Endothelial cell of umbilical vein (primary cell): ENCODE results near the gene ASB6. TPM values are rescaled to one million over a fixed set of nuclear protein-coding genes. Genes with fewer than 3 reads are reported as not detected.

Experiments
- BruUV-seq: library from RNA; stranded (reverse); fragments of 400-500 nt; replicated peaks from 2 replicates; lab custom pipeline; 2021; lab: Mats Ljungman, UMichigan
- CTCF ChIA-PET: fragments of 300-600, 350-600 bp; sonication (Branson Sonifier 250); formaldehyde crosslinking; loops from one replicate; lab custom pipeline; 2021; ENCODE audit warnings: antibody characterized with exemption, inconsistent platforms; lab: Charles Lee
- POLR2A ChIA-PET: fragments of 300-600, 350-600 bp; sonication (Branson Sonifier 250); formaldehyde crosslinking; loops from one replicate; lab custom pipeline; 2021; ENCODE audit warnings: antibody characterized with exemption, inconsistent platforms; lab: Charles Lee
- DNase-seq: peaks from one replicate; pipeline ENCODE4 v3.0.0-alpha.2; 2011; ENCODE audit warnings: low read depth, low spot score
- FAIRE-seq: peaks from 2 replicates; lab custom pipeline; 2011; peaks lifted over from hg19 to GRCh38; lab: Jason Lieb, UNC
- H2AFZ ChIP-seq: 2 replicates; pipeline ENCODE4 v1.6.0; 2012; ENCODE audit warnings: low read depth, low read length, control low read depth, inconsistent platforms
- H3K27ac ChIP-seq: 2 replicates; pipeline ENCODE4 v1.5.1; 2011; ENCODE audit warnings: low read depth, mild to moderate bottlenecking, control low read depth, low read length, moderate library complexity; ENCODE audit not compliant: insufficient read depth
- H3K27me3 ChIP-seq, 2 experiments: 2 replicates each; pipeline versions ENCODE4 v1.6.0 to v1.6.1; 2011; ENCODE audit warnings: low read length in 2 of 2, mixed read lengths in 1 of 2; ENCODE audit not compliant: control insufficient read depth in 2 of 2, insufficient read depth in 2 of 2
- H3K36me3 ChIP-seq, 2 experiments: 2 replicates in 1 of 2; 3 replicates in 1 of 2; pipeline ENCODE4 v1.5.1; 2011; ENCODE audit warnings: low read length in 2 of 2, mild to moderate bottlenecking in 1 of 2, moderate library complexity in 1 of 2; ENCODE audit not compliant: control insufficient read depth in 2 of 2, insufficient read depth in 2 of 2; ENCODE audit errors: extremely low read depth in 1 of 2
- H3K4me1 ChIP-seq: 3 replicates; pipeline ENCODE4 v1.5.1; 2011; ENCODE audit warnings: mild to moderate bottlenecking, low read length; ENCODE audit not compliant: control insufficient read depth, insufficient read depth; ENCODE audit errors: extremely low read depth
- H3K4me2 ChIP-seq: 2 replicates; pipeline ENCODE4 v1.6.1; 2011; ENCODE audit warnings: low read length, control low read depth, mixed read lengths; ENCODE audit not compliant: insufficient read depth
- H3K4me3 ChIP-seq, 3 experiments: fragments of 200-600 bp in 1 of 3; sonication (generic), shearing (Covaris generic) in 1 of 3; replicated peaks in 1 of 3; 2 replicates each; pipeline ENCODE4 v1.5.1; 2011 to 2016; ENCODE audit warnings: control low read depth in 3 of 3, low read length in 3 of 3, mild to moderate bottlenecking in 2 of 3, inconsistent platforms in 1 of 3, low read depth in 1 of 3, moderate library complexity in 1 of 3; ENCODE audit not compliant: insufficient read depth in 1 of 3
- H3K79me2 ChIP-seq: 2 replicates; pipeline ENCODE4 v1.6.0; 2012; ENCODE audit warnings: low read length, inconsistent platforms; ENCODE audit not compliant: control insufficient read depth, insufficient read depth
- H3K9ac ChIP-seq: replicated peaks from 2 replicates; pipeline ENCODE3; 2011; ENCODE audit warnings: low read length, control low read depth; ENCODE audit not compliant: insufficient read depth; ENCODE audit errors: extremely low read depth
- H3K9me1 ChIP-seq: replicated peaks from 3 replicates; pipeline ENCODE4 v1.6.0; 2011; ENCODE audit warnings: mild to moderate bottlenecking, low read length; ENCODE audit not compliant: control insufficient read depth, insufficient read depth; ENCODE audit errors: extremely low read depth
- H3K9me3 ChIP-seq: replicated peaks from 2 replicates; pipeline ENCODE4 v1.5.1; 2012; ENCODE audit warnings: low read length, inconsistent platforms; ENCODE audit not compliant: control insufficient read depth, insufficient read depth
- H4K20me1 ChIP-seq: replicated peaks from 2 replicates; pipeline ENCODE3; 2011; ENCODE audit warnings: mild to moderate bottlenecking, low read length; ENCODE audit not compliant: control insufficient read depth, insufficient read depth; ENCODE audit errors: extremely low read depth
- CTCF ChIP-seq, 2 donors: IDR thresholded peaks; 1 replicate in 1 of 2; 2 replicates in 1 of 2; pipeline ENCODE4 v1.5.1; 2011; ENCODE audit warnings: low read length in 2 of 2, mild to moderate bottlenecking in 2 of 2, moderate library complexity in 2 of 2, control low read depth in 1 of 2, inconsistent platforms in 1 of 2, low read depth in 1 of 2; ENCODE audit not compliant: insufficient read depth in 1 of 2; ENCODE audit errors: extremely low read depth in 1 of 2
- EZH2 ChIP-seq: IDR thresholded peaks from 2 replicates; pipeline ENCODE4 v1.6.1; 2012; ENCODE audit warnings: borderline replicate concordance, low read depth, mild to moderate bottlenecking, moderate library complexity, low read length, inconsistent platforms; ENCODE audit not compliant: severe bottlenecking
- FOS ChIP-seq: IDR thresholded peaks from 2 replicates; pipeline ENCODE4 v1.6.1; 2011; ENCODE audit warnings: mild to moderate bottlenecking, low read length, moderate library complexity, borderline replicate concordance; ENCODE audit not compliant: insufficient read depth
- GATA2 ChIP-seq: IDR thresholded peaks from 2 replicates; pipeline ENCODE4 v1.7.0; 2011; ENCODE audit warnings: low read depth, mild to moderate bottlenecking, moderate library complexity, mixed read lengths, low read length; ENCODE audit not compliant: insufficient read length, insufficient read depth
- JUN ChIP-seq: IDR thresholded peaks from 2 replicates; pipeline ENCODE4 v1.6.1; 2011; ENCODE audit warnings: borderline replicate concordance, low read depth; ENCODE audit not compliant: insufficient read length, insufficient read depth
- MAX ChIP-seq: IDR thresholded peaks from 2 replicates; pipeline ENCODE4 v1.6.1; 2011; ENCODE audit not compliant: insufficient read depth, insufficient read length
- MYC ChIP-seq: IDR thresholded peaks from one replicate; pipeline ENCODE4 v1.6.1; 2011; ENCODE audit warnings: mild to moderate bottlenecking, low read depth, low read length
- POLR2A ChIP-seq: IDR thresholded peaks from 2 replicates; pipeline ENCODE4 v1.6.1; 2012; ENCODE audit warnings: low read depth, mild to moderate bottlenecking, control low read depth, low read length
- POLR2AphosphoS5 ChIP-seq: IDR thresholded peaks from 2 replicates; pipeline ENCODE4 v1.6.1; 2012; ENCODE audit warnings: low read depth, mild to moderate bottlenecking, control low read depth, low read length, moderate library complexity; ENCODE audit not compliant: insufficient read depth
- dilution Hi-C: fragments of 300-500 bp; cut with MboI; formaldehyde crosslinking; loops from one replicate; pipeline ENCODE4 v1.15.0; 2019; ENCODE audit warnings: low sequenced_read_pairs; ENCODE audit not compliant: extremely low pct_ligation_motif_present
- intact Hi-C: fragments of 100-400 bp; cut with micrococcal nuclease; formaldehyde crosslinking; loops from one replicate; pipeline ENCODE4 v1.10.0; 2022
- polyA plus RNA-seq, 4 experiments: library from polyadenylated mRNA; depleted of rRNA in 3 of 4; stranded (reverse) in 3 of 4; unstranded in 1 of 4; fragments of >200 nt; gene quantifications; 2 replicates each; pipeline versions ENCODE4 v1.2.1 to v1.2.3, GENCODE V29; 2011 to 2012; ENCODE audit warnings: missing spikeins in 1 of 4
- total RNA-seq: library from RNA; stranded (reverse); gene quantifications from 2 replicates; pipeline ENCODE4 v1.2.3, GENCODE V29; 2021

The ASB6 gene
- total and polyA plus RNA-seq, 2 donors (not counting 3 experiments of a cell fraction or from before 2014, with no cell fraction given): 20.3 to 23.8 TPM

GRCh38 chr9:129686736-129687135, 44.8 kb upstream of the ASB6 start:
- CTCF ChIA-PET: interaction anchor here (1.0 kb wide), 1 partner anchor 72 kb away, joined by 3 read pairs; no protein-coding TSS in a partner anchor
- Histone ChIP-seq H3K4me3 (no peak overlapping the region), H3K79me2 (no peaks in the 10 kb centered on the region), H3K36me3 (no peaks in the 10 kb centered on the region), H3K27me3 (no peaks in the 10 kb centered on the region), H3K4me2 (no peak overlapping the region), H2AFZ (no peak overlapping the region), H4K20me1 (no peaks in the 10 kb centered on the region), H3K4me1 (no peaks in the 10 kb centered on the region), H3K9me3 (no peaks in the 10 kb centered on the region), H3K9me1 (no peaks in the 10 kb centered on the region), H3K9ac (no peak overlapping the region), H3K27ac (no peak overlapping the region)
- DNase-seq (no peak), FAIRE-seq (no peak)
- TF ChIP-seq POLR2AphosphoS5: no peak
- dilution Hi-C loops: no loop called here
- intact Hi-C loops: no loop called here
- no TSS peak for BruUV-seq
- POLR2A ChIA-PET: no interaction called here

- Histone ChIP-seq H3K4me1 (no peaks in the 10 kb centered on the region), H3K36me3 (no peaks in the 10 kb centered on the region), H3K4me3 (no peak overlapping the region), H3K79me2 (no peaks in the 10 kb centered on the region), H2AFZ (no peak overlapping the region), H3K27me3 (no peaks in the 10 kb centered on the region), H3K27ac (no peak overlapping the region), H4K20me1 (no peaks in the 10 kb centered on the region), H3K9me1 (no peaks in the 10 kb centered on the region), H3K9ac (no peak overlapping the region), H3K9me3 (no peaks in the 10 kb centered on the region), H3K4me2 (no peak overlapping the region)
- intact Hi-C loops: no loop called here
- ChIA-PET CTCF (interaction anchor here (1.0 to 1.1 kb wide), 2 partner anchors 10 to 73 kb away, joined by 3 read pairs; no protein-coding TSS in a partner anchor), POLR2A (no interaction called here)
- FAIRE-seq (no peak), DNase-seq (no peak)
- TF ChIP-seq GATA2: no peak
- no peak for TF ChIP-seq POLR2A
- TF ChIP-seq CTCF (IDR thresholded peaks at IDR 0.05; ENCODE audit: extremely low read depth in 1 of 2, insufficient read depth in 1 of 2, low read depth in 1 of 2, low read length in 2 of 2): no peak
- no peak for TF ChIP-seq POLR2AphosphoS5
- no peak for TF ChIP-seq MYC
- TF ChIP-seq EZH2: no peak
- no peak for TF ChIP-seq FOS
- no peak for TF ChIP-seq JUN
- TF ChIP-seq MAX: no peak
- dilution Hi-C loops: no loop called here
- no TSS peak for BruUV-seq
Measured at GRCh38 chr9:129685933-129686259, 43.9 kb upstream of the ASB6 start.
